ENCODE results near the gene EFCAB8.

The EFCAB8 gene

GRCh38 chr20:33009214-33010132, 150.8 kb downstream of the EFCAB8 start:
- DNase-seq = no peak

- DNase-seq = no peak
Observed at GRCh38 chr20:33010133-33010504, 151.4 kb downstream of the EFCAB8 start.

- DNase-seq = no peak
Observed at GRCh38 chr20:33010674-33011449, 152.1 kb downstream of the EFCAB8 start.
